Activated T-helper 17 cell treated with anti-CD3 and anti-CD28 coated beads, Interleukin-2, amount 50 U/mL, for 72 hours (primary cell): ENCODE results near the gene LPO. TPM values are rescaled to one million over a fixed set of nuclear protein-coding genes. Genes with fewer than 3 reads are reported as not detected.
A peak's percentile ranks its signal among the peaks of the same experiment; 100 is the strongest.

Experiments
- ATAC-seq: fragments of 150-1000 bp; cut with Tn5 transposase; replicated peaks from 2 replicates; pipeline ENCODE4 v1.10.0; 2021; ENCODE audit warnings: mild to moderate bottlenecking, moderate library complexity
- H3K27ac Mint-ChIP-seq: one replicate; pipeline ENCODE4 v1.8.0; 2022; ENCODE audit warnings: mixed read lengths
- H3K27me3 Mint-ChIP-seq: one replicate; pipeline ENCODE4 v1.8.0; 2022; ENCODE audit warnings: mixed read lengths
- H3K36me3 Mint-ChIP-seq: one replicate; pipeline ENCODE4 v1.8.0; 2022; ENCODE audit warnings: low read depth, mild to moderate bottlenecking, mixed read lengths
- H3K4me1 Mint-ChIP-seq: one replicate; pipeline ENCODE4 v1.8.0; 2022; ENCODE audit warnings: mixed read lengths
- H3K4me3 Mint-ChIP-seq: one replicate; pipeline ENCODE4 v1.8.0; 2022; ENCODE audit warnings: mild to moderate bottlenecking, mixed read lengths
- H3K9me3 Mint-ChIP-seq: one replicate; pipeline ENCODE4 v1.8.0; 2022; ENCODE audit warnings: mixed read lengths
- total RNA-seq, 2 donors: library from RNA; stranded (reverse); gene quantifications; one replicate each; pipeline ENCODE4 v1.2.3, GENCODE V29; 2022

Gene LPO
- total RNA-seq, 2 donors from 2014 or later = 0.16 TPM; not detected in 1

- no peaks in the 10 kb centered on the region for H3K27me3 Mint-ChIP-seq
- no peak overlapping the region for H3K27ac Mint-ChIP-seq
- H3K9me3 Mint-ChIP-seq = no peaks in the 10 kb centered on the region
Observed at GRCh38 chr17:58215685-58216084, 22.7 kb upstream of the LPO start.

GRCh38 chr17:58217766-58218165, 20.6 kb upstream of the LPO start:
- Mint-ChIP-seq H3K27me3 (no peaks in the 10 kb centered on the region), H3K9me3 (no peaks in the 10 kb centered on the region), H3K27ac (peak overlapping the region; percentile 59), H3K4me1 (peaks cover 5% of the 10 kb centered on the region), H3K36me3 (peaks cover 25% of the 10 kb centered on the region), H3K4me3 (peak overlapping the region; percentile 90)
- no peak for ATAC-seq

More at GRCh38 chr17:58215685-58216084, 22.7 kb upstream of the LPO start:
- Mint-ChIP-seq H3K4me3 (no peak overlapping the region), H3K4me1 (peaks cover 5% of the 10 kb centered on the region), H3K36me3 (peaks cover 45% of the 10 kb centered on the region)
- no peak for ATAC-seq

GRCh38 chr17:58219007-58219788, 19.2 kb upstream of the LPO start, which contains the start of gene MKS1:
TSS of gene MKS1 (minus strand) at chr17:58219255. CDS start at chr17:58219230, 25 bp downstream.
- Mint-ChIP-seq H3K4me3 (peak within 1 kb of the TSS; percentile 90), H3K4me1 (peaks cover 5% of the 10 kb centered on the region), H3K36me3 (peaks cover 13% of the 10 kb centered on the region), H3K27ac (peak within 1 kb of the TSS; percentile 94), H3K9me3 (no peaks in the 10 kb centered on the region), H3K27me3 (no peaks in the 10 kb centered on the region)
- peak; percentile 99 for ATAC-seq

- Mint-ChIP-seq H3K4me1 (peaks cover 9% of the 10 kb centered on the region), H3K4me3 (peak overlapping the region; percentile 90), H3K36me3 (peaks cover 12% of the 10 kb centered on the region), H3K9me3 (no peaks in the 10 kb centered on the region), H3K27me3 (peaks cover 3% of the 10 kb centered on the region), H3K27ac (peak overlapping the region; percentile 94)
- ATAC-seq = no peak
Observed at GRCh38 chr17:58219789-58220183, 18.6 kb upstream of the LPO start.

GRCh38 chr17:58224315-58224714, 14.1 kb upstream of the LPO start:
- Mint-ChIP-seq H3K27me3 (peaks cover 20% of the 10 kb centered on the region), H3K27ac (no peak overlapping the region), H3K4me3 (no peak overlapping the region), H3K4me1 (peaks cover 7% of the 10 kb centered on the region), H3K9me3 (no peaks in the 10 kb centered on the region), H3K36me3 (no peaks in the 10 kb centered on the region)
- ATAC-seq = peak; percentile 62

GRCh38 chr17:58227733-58228132, 10.7 kb upstream of the LPO start:
- peaks cover 6% of the 10 kb centered on the region for H3K4me1 Mint-ChIP-seq
- H3K27me3 Mint-ChIP-seq = peaks cover 24% of the 10 kb centered on the region
- no peaks in the 10 kb centered on the region for H3K36me3 Mint-ChIP-seq
- H3K4me3 Mint-ChIP-seq = no peak overlapping the region
- no peaks in the 10 kb centered on the region for H3K9me3 Mint-ChIP-seq
- no peak for ATAC-seq
- H3K27ac Mint-ChIP-seq = no peak overlapping the region

GRCh38 chr17:58228679-58229078, 9.7 kb upstream of the LPO start:
- H3K4me3 Mint-ChIP-seq = no peak overlapping the region
- H3K36me3 Mint-ChIP-seq = no peaks in the 10 kb centered on the region
- H3K27me3 Mint-ChIP-seq = peaks cover 24% of the 10 kb centered on the region
- H3K27ac Mint-ChIP-seq = no peak overlapping the region
- H3K9me3 Mint-ChIP-seq = no peaks in the 10 kb centered on the region
- H3K4me1 Mint-ChIP-seq = peaks cover 8% of the 10 kb centered on the region
- no peak for ATAC-seq

GRCh38 chr17:58229384-58229783, 9.0 kb upstream of the LPO start:
- no peak for ATAC-seq
- Mint-ChIP-seq H3K27me3 (peaks cover 24% of the 10 kb centered on the region), H3K9me3 (no peaks in the 10 kb centered on the region)

GRCh38 chr17:58229881-58230280, 8.5 kb upstream of the LPO start:
- H3K4me1 Mint-ChIP-seq = peaks cover 3% of the 10 kb centered on the region
- no peak overlapping the region for H3K27ac Mint-ChIP-seq
- no peak overlapping the region for H3K4me3 Mint-ChIP-seq
- peaks cover 22% of the 10 kb centered on the region for H3K27me3 Mint-ChIP-seq
- H3K9me3 Mint-ChIP-seq = no peaks in the 10 kb centered on the region
- no peak for ATAC-seq
- no peaks in the 10 kb centered on the region for H3K36me3 Mint-ChIP-seq

More at GRCh38 chr17:58229384-58229783, 9.0 kb upstream of the LPO start:
- H3K27ac Mint-ChIP-seq = no peak overlapping the region
- H3K36me3 Mint-ChIP-seq = no peaks in the 10 kb centered on the region
- H3K4me1 Mint-ChIP-seq = peaks cover 6% of the 10 kb centered on the region
- H3K4me3 Mint-ChIP-seq = no peak overlapping the region

GRCh38 chr17:58231641-58232040, 6.7 kb upstream of the LPO start:
- Mint-ChIP-seq H3K9me3 (no peaks in the 10 kb centered on the region), H3K4me3 (no peak overlapping the region), H3K27ac (no peak overlapping the region), H3K36me3 (no peaks in the 10 kb centered on the region), H3K4me1 (peaks cover 3% of the 10 kb centered on the region), H3K27me3 (peaks cover 29% of the 10 kb centered on the region)
- ATAC-seq = no peak

- H3K4me3 Mint-ChIP-seq = peak overlapping the region; percentile 6
- no peak overlapping the region for H3K27ac Mint-ChIP-seq
- H3K9me3 Mint-ChIP-seq = no peaks in the 10 kb centered on the region
- peaks cover 27% of the 10 kb centered on the region for H3K27me3 Mint-ChIP-seq
- H3K4me1 Mint-ChIP-seq = peaks cover 3% of the 10 kb centered on the region
- ATAC-seq = peak; percentile 96
- H3K36me3 Mint-ChIP-seq = no peaks in the 10 kb centered on the region
Observed at GRCh38 chr17:58232707-58233156, 5.7 kb upstream of the LPO start.

- no peak for ATAC-seq
- peaks cover 21% of the 10 kb centered on the region for H3K27me3 Mint-ChIP-seq
- no peak overlapping the region for H3K4me3 Mint-ChIP-seq
- H3K4me1 Mint-ChIP-seq = peaks cover 3% of the 10 kb centered on the region
- H3K27ac Mint-ChIP-seq = no peak overlapping the region
- no peaks in the 10 kb centered on the region for H3K36me3 Mint-ChIP-seq
- H3K9me3 Mint-ChIP-seq = no peaks in the 10 kb centered on the region
Observed at GRCh38 chr17:58233543-58233942, 4.8 kb upstream of the LPO start.

- H3K9me3 Mint-ChIP-seq = no peaks in the 10 kb centered on the region
- peaks cover 19% of the 10 kb centered on the region for H3K27me3 Mint-ChIP-seq
- no peak for ATAC-seq
- H3K36me3 Mint-ChIP-seq = no peaks in the 10 kb centered on the region
- H3K4me3 Mint-ChIP-seq = no peak overlapping the region
- H3K27ac Mint-ChIP-seq = no peak overlapping the region
- peaks cover 3% of the 10 kb centered on the region for H3K4me1 Mint-ChIP-seq
Observed at GRCh38 chr17:58234512-58234911, 3.9 kb upstream of the LPO start.

- no peak for ATAC-seq
- no peaks in the 10 kb centered on the region for H3K9me3 Mint-ChIP-seq
- H3K4me3 Mint-ChIP-seq = no peak overlapping the region
- no peaks in the 10 kb centered on the region for H3K36me3 Mint-ChIP-seq
- no peak overlapping the region for H3K27ac Mint-ChIP-seq
- H3K27me3 Mint-ChIP-seq = peaks cover 28% of the 10 kb centered on the region
- H3K4me1 Mint-ChIP-seq = peaks cover 3% of the 10 kb centered on the region
Observed at GRCh38 chr17:58235821-58236220, 2.6 kb upstream of the LPO start.

GRCh38 chr17:58236394-58236793, 2.0 kb upstream of the LPO start:
- no peak for ATAC-seq
- H3K36me3 Mint-ChIP-seq = no peaks in the 10 kb centered on the region
- H3K27ac Mint-ChIP-seq = no peak overlapping the region
- H3K27me3 Mint-ChIP-seq = peaks cover 28% of the 10 kb centered on the region
- H3K4me1 Mint-ChIP-seq = peaks cover 3% of the 10 kb centered on the region
- no peaks in the 10 kb centered on the region for H3K9me3 Mint-ChIP-seq
- H3K4me3 Mint-ChIP-seq = no peak overlapping the region
